ENCODE data around the gene NEK1.

DNA sequence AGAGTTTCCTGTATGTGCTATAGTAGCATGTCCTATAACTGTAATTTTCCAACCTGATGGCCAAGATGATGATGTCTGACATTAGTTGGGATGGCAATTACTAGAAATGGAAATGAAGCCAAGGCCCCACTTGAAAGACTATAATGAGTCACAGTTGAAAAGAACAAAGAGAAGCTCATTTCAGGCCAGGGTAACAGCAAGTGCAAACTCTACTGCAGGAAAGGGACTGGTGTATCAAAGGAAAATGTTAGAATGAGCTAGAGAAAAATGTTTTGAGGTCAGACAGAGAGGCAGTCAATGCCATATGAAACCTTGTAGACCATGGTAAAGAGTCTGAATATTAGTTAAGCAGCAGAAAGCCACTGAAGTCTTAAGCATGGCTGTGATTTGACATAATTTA is 195.4 kb downstream of the NEK1 start:
- TF ChIP-seq, protein P1, sequence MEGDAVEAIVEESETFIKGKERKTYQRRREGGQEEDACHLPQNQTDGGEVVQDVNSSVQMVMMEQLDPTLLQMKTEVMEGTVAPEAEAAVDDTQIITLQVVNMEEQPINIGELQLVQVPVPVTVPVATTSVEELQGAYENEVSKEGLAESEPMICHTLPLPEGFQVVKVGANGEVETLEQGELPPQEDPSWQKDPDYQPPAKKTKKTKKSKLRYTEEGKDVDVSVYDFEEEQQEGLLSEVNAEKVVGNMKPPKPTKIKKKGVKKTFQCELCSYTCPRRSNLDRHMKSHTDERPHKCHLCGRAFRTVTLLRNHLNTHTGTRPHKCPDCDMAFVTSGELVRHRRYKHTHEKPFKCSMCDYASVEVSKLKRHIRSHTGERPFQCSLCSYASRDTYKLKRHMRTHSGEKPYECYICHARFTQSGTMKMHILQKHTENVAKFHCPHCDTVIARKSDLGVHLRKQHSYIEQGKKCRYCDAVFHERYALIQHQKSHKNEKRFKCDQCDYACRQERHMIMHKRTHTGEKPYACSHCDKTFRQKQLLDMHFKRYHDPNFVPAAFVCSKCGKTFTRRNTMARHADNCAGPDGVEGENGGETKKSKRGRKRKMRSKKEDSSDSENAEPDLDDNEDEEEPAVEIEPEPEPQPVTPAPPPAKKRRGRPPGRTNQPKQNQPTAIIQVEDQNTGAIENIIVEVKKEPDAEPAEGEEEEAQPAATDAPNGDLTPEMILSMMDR (IDR thresholded peaks at IDR 0.05; ENCODE audit: insufficient read depth, low read depth, low read length): no peak
- no peak for TF ChIP-seq EZH2 (IDR thresholded peaks at IDR 0.05; ENCODE audit: insufficient read depth, low read length)

All from astrocyte (in vitro differentiated cells and primary cell).